ENCODE measurements around the gene TNS1.

Gene TNS1

GRCh38 chr2:217956586-217957457, 46.0 kb downstream of the TNS1 start:
- DNase-seq (ENCODE audit: low spot score): no peak

DNA sequence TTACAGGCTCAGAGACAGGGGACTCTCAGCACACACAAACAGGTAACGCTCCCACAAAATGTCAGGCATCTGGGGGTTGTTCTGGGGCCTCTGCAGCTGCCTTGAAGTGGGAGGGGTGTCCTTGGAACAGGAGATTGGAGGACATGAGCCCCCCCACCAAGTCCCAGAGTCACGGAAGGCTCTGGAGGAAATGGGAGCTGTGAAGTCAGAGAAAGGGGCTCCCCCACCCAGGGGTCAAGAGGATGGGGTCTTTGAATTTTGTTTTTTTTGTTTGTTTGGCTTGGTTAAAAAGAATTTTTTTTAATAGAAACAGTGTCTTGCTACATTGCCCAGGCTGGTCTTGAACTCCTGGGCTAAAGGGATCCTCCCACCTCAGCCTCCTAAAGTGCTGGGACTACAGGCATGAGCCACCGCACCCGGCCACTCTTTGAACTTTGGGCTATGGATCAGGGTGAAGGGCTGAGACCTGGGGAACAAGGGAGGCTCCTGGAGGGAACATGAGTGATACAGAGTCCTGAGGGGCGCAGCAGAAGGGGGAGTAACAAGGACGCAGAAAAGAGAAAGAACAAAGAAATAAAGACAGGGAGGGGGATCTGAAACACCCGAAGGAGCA, 46.8 kb downstream of the TNS1 start:
- no peak for DNase-seq (ENCODE audit: low spot score)

DNA sequence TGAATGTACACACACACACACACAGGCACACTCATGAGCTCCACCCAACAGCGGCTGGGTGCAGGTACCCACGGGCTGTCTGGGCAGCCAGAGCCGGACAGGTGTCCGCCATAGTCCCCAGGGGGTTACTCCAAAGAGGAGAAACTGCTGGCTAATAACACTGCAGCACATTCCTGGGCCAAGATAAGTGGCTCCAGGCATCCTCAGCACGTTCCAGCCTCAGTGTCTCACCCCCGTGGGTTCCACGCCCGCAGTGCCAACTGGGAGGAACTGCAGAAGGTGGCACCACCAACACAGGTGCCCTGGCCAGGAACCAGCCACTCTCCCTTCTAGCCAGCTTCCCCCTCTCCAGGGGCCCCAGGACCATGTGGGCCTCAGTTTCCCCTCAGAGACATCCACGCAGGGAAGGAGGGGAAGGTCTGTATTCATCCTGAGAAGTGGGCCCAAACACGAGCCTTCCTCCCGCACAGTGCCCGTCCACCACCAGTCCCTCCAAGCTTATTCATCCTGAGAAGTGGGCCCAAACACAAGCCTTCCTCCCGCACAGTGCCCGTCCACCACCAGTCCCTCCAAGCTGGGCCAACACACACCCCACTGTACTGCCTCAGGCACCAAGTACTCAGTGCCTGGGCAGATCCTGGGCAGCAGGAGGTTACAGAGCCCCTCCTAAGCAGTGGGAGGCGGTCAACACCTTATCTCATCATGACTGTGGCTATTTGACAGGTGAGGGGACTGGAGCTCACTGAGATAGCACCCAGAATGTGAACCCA, 47.6 kb downstream of the TNS1 start:
- DNase-seq (ENCODE audit: low spot score): no peak

- no peak for DNase-seq (ENCODE audit: low spot score)
These were observed 48.3 kb downstream of the TNS1 start for GRCh38 chr2:217954469-217954868.

DNA sequence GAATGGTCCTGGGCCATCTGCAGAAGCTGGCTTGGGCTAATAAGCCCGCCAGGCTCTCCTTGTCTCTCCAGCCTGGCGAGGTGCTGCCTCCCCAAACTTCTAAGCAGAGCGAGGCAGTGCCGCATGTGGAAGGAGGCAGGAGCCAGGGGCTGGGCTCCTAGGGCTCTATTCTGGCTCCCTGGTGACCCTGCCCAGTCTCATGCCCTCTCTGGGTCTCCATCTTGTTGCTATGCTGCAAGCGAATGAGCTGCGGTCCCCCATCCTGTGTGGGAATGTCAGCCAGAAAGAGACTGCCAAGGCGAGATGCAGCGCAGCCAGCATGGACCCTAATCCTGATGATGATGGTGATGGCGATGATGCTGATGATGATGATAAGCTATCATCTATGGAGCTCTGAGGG, 48.7 kb downstream of the TNS1 start:
- no peak for DNase-seq (ENCODE audit: low spot score)

GRCh38 chr2:217953531-217953932, 49.3 kb downstream of the TNS1 start:
- DNase-seq (ENCODE audit: low spot score): no peak

DNA sequence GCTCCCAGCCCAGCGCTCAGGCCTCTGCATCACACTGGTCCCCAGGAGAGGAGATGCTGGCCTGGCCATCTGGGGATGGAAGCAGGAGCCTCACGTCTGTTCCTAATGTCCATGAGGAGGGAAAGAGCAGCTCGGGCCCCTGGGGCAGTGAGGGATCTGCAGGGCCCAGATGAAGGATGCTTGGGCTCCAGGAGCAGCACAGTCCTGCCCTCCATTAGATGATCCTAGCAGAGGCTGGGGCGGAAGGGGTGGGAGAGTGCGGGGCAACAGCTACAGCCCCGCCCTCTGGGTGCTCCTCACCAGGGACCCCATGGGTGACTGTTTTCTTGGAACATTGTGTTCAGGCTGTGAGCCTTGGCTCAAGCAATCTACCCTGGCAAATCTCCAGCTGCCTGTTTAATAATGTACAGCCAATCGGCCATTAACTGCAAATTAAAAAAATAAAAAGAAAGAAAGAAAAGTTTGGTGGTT, 49.7 kb downstream of the TNS1 start:
- no peak for DNase-seq (ENCODE audit: low spot score)

DNA sequence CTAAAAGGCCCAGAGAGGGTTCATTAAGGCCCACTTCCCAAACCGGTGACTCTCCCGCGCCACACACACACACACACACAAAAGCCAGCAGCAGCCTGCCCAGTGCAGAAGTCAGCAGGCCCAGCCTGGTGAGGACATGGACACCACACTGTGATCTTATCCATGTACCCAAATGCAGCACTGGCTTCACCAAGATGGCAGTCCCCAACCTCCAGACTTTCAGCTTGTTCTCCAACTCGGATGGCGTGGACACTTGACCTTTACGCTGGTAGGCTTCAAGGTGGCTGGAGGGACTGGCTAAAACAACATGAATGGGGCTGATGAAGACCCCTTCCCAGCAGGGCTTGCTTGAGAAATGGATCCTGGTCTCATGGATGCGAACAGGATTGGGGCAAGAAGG, 50.4 kb downstream of the TNS1 start:
- no peak for DNase-seq (ENCODE audit: low spot score)

DNA sequence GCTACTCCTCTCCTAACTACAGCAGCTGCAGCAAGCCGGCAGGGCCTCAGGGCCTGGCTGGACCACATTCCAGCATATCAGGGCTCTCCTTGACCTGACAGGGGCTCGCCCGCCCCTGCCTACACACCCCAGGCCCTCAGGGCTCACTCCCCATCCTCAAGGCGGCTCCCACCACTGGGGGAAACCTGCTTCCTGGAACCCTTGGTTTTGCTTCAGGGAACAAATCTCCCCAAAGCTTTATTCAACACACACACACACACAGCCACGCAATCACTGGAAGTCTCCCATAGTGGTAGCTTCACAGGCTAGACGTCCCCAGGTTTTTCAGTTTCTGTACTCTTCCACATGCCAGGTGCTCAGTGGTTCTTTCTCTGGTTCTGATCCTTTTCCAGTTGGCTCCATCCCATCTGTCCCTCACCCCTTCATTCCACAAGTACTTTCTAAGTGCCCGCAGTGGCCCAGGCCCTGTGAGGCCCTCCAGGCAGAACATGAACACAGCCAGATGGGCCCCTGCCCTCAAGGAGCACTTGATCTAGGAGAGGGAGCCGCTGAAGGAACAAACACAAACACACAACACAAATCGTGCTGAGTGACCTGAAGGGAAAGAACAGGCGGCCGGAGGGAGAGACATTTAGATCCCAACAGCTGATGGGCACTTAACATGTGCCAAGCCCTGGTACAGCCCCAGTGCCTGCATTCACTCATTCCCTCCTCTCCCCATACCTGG, 51.1 kb downstream of the TNS1 start:
- DNase-seq (ENCODE audit: low spot score): no peak

- DNase-seq (ENCODE audit: low spot score): no peak
These were observed 51.7 kb downstream of the TNS1 start for GRCh38 chr2:217951091-217951490.

GRCh38 chr2:217950401-217950871, 52.4 kb downstream of the TNS1 start:
- DNase-seq (ENCODE audit: low spot score): no peak

- DNase-seq (ENCODE audit: low spot score): no peak
These were observed 53.3 kb downstream of the TNS1 start for GRCh38 chr2:217949447-217949846.

DNA sequence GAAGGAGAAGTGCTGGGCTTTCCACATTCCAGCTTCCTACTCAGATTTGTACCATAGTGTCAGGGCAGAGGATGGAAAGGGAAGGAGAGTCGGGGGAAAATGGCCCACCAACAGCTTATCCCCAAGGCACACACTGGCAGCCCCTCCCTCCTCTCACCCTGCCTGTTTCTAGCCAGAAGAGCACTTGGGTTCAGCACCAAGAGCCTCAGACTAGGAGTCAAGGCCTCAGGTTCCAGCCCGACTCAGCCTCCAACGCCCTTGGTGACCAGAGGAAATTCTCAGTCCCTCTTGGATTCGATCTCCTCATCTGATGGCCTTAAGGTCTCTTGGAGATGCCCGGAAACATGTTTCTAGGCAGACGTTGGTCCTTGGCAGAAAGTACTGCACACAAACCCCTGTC, 53.9 kb downstream of the TNS1 start:
- no peak for DNase-seq (ENCODE audit: low spot score)

DNA sequence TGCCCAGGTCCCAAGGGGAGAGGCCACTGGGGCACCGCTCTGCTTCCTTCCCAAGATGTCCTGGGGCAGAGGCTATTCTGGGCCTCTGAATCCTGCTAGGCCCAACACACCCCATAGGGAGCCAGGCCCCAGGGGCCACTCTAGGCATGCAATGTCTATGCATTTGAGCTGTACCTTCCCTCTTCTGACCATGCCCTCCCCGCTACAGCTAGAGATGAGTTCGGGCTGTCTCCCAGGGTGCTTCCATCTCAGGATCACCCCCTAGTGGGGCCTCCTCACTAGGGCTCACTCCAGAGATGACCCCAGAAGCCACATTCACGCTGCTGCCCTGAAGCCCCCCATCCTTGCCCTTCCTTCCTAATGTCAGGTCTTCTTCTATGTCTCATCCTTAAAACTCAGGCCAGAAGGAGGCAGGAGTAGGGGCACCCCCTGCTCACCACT, 54.4 kb downstream of the TNS1 start:
- DNase-seq (ENCODE audit: low spot score): no peak

DNA sequence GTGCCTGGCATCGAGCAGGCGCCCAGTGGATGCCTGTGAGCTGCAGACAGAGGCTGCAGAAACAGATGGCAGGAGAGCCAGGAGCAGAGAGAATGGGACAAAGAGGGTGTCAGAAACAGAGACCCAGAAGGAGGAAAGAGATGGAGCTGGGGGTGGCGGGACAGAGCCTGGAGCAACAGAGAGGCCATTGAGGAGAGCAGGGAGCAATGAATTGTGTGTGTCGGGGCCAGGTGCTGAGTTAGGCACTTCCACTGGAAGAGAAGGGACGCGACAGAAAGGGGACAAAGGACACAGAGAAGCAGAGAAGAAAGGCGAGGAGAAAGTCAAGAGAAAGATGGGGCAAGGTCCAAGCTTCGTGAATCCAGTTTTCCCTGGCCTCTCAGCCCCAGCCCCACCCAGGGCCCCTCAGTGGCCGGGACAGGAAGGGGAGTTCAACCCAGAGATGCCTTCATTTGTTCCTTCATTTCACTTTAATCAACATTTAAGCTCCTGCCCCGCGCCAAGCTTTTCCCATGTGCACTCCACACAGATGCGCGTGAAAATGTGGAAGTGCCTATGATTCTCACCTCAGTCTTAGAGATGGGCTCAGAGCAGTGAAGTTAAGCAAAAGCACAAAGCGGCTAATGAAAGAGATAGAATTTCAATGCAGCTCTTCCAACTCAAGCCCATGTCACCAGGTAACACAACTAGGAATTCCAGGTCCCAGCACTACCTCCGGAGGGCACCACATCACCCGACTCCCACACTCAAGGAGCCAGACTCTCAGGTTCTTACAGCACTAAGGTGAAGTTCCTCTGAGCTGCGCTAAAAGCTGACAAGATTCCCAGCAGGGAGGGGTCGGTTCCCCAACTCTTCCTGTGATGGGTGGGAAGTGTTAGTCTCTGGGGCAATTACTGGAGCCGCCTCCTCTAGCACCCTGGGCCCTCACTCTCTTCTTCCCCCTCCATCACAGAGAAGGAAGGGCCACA, 55.1 kb downstream of the TNS1 start:
- DNase-seq (ENCODE audit: low spot score): no peak

- no peak for DNase-seq (ENCODE audit: low spot score)
These were observed 56.7 kb downstream of the TNS1 start for GRCh38 chr2:217946051-217946450.

- DNase-seq (ENCODE audit: low spot score): no peak
These were observed 57.3 kb downstream of the TNS1 start for GRCh38 chr2:217945530-217945929.

DNA sequence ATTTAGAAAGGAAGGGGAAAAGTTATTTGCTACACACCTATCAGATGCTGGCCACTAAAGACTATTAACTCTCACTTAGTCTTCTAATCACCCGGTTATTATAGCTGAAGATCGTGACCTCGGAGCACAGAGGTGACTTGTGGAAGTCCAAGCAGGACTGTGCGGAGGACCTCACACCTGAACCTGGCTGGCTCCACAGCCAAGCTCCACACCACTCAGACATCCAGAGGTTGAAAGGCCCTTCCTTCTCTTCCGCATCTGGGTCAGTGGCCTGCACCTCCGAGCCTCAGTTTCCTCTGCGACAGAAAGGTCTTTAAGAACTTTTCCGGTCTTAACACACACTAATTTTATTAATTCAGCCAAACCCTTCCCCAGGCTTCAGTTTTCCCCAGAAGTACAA, 57.9 kb downstream of the TNS1 start:
- no peak for DNase-seq (ENCODE audit: low spot score)

- DNase-seq (ENCODE audit: low spot score): no peak
These were observed 58.4 kb downstream of the TNS1 start for GRCh38 chr2:217944366-217944765.

GRCh38 chr2:217943446-217944321, 59.1 kb downstream of the TNS1 start:
- peak; percentile 92 for DNase-seq (ENCODE audit: low spot score)

All from AG08396 (cell line).